Activated B cell treated with CpG ODN at 0.5 μM for 24 hours (primary cell): Measurements from ENCODE around the gene CRACR2B. TPM values are rescaled to one million over a fixed set of nuclear protein-coding genes. Genes with fewer than 3 reads are reported as not detected.

Source experiments
- ATAC-seq: fragments of 200-7000 bp; cut with Tn5 transposase; one replicate; pipeline ENCODE4 v1.10.0; 2021; ENCODE audit warnings: low read depth, mild to moderate bottlenecking, moderate library complexity
- CTCF ChIA-PET: fragments of 350-600 bp; sonication (Branson Sonifier 250); formaldehyde crosslinking; loops from one replicate; lab custom pipeline; 2021; ENCODE audit warnings: antibody characterized with exemption; lab: Charles Lee
- POLR2A ChIA-PET: fragments of 350-600 bp; sonication (Branson Sonifier 250); formaldehyde crosslinking; loops from one replicate; lab custom pipeline; 2021; ENCODE audit warnings: antibody characterized with exemption; lab: Charles Lee
- DNase-seq: peaks from one replicate; pipeline ENCODE4 v3.0.0; 2022
- H3K27ac Mint-ChIP-seq: one replicate; pipeline ENCODE4 v1.8.0; 2020; ENCODE audit warnings: mixed read lengths
- H3K27me3 Mint-ChIP-seq: one replicate; pipeline ENCODE4 v1.8.0; 2021; ENCODE audit warnings: mixed read lengths
- H3K36me3 Mint-ChIP-seq: one replicate; pipeline ENCODE4 v1.8.0; 2021; ENCODE audit warnings: low read depth, mixed read lengths
- H3K4me1 Mint-ChIP-seq: one replicate; pipeline ENCODE4 v1.8.0; 2021; ENCODE audit warnings: mixed read lengths
- H3K4me3 Mint-ChIP-seq: one replicate; pipeline ENCODE4 v1.8.0; 2020; ENCODE audit warnings: mild to moderate bottlenecking, mixed read lengths
- H3K9me3 Mint-ChIP-seq: one replicate; pipeline ENCODE4 v1.8.0; 2020; ENCODE audit warnings: mixed read lengths
- CTCF ChIP-seq: fragments of 200-600 bp; IDR thresholded peaks from one replicate; pipeline ENCODE4 v1.8.0; 2022; ENCODE audit warnings: antibody characterized with exemption, mild to moderate bottlenecking
- intact Hi-C: fragments of 100-400 bp; cut with micrococcal nuclease; formaldehyde crosslinking; loops from one replicate; pipeline ENCODE4 v1.15.1; 2024
- total RNA-seq: library from RNA; stranded (reverse); gene quantifications from 2 replicates; pipeline ENCODE4 v1.2.3, GENCODE V29; 2022

The CRACR2B gene
- total RNA-seq, 1 donor from 2014 or later: 4.5 TPM

DNA sequence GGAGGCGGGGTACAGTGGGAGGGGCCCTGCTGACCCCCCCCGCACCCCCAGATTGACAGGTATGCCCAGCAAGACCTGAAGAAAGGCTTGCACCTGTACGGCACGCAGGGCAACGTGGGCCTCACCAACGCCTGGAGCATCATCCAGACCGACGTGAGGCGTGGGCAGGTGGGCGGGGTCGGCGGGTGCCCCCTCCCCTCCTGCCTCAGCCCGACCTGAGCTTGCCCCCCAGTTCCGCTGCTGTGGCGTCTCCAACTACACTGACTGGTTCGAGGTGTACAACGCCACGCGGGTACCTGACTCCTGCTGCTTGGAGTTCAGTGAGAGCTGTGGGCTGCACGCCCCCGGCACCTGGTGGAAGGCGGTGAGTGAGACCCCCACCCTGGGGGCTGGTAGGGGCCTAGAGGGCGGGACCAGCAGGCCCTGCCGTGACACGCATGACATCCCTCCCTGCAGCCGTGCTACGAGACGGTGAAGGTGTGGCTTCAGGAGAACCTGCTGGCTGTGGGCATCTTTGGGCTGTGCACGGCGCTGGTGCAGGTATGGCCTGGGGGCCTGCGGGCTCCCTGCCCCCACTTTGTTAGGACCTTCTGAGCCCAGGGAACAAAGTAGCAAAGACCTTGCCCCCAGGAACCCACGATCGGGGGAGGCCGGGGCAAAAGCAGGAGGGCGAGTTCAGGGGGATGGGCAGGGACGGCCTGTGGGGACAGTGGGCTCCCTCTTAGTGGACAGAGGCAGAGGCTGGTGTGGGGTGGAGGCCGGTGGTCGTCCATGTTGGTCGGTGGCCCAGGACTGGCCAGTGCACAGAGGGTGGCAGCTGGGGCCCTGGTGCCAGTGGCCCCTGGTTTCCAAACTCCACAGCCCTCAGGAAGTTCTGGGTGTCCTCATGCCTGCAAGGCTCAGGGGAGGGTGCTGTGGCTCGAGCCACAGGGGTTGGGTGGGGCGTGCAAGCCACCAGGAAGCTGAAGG lies 38.0 kb downstream of the CRACR2B start:
- H3K36me3 Mint-ChIP-seq: peaks cover 4% of the 10 kb centered on the region
- DNase-seq (no peak), ATAC-seq (no peak)
- ChIA-PET POLR2A (no interaction called here), CTCF (no interaction called here)
- H3K27ac Mint-ChIP-seq: no peak overlapping the region
- H3K4me1 Mint-ChIP-seq: no peaks in the 10 kb centered on the region
- no peaks in the 10 kb centered on the region for H3K9me3 Mint-ChIP-seq
- no peaks in the 10 kb centered on the region for H3K27me3 Mint-ChIP-seq
- H3K4me3 Mint-ChIP-seq: no peak overlapping the region
- no peak for TF ChIP-seq CTCF
- intact Hi-C loops: loop anchor here (10.0 kb wide), 1 partner anchor 619 kb away; the partner anchor contains the start of gene MOB2

GRCh38 chr11:866481-866880 lies 38.8 kb downstream of the CRACR2B start:
- no peak for TF ChIP-seq CTCF
- H3K4me1 Mint-ChIP-seq: no peaks in the 10 kb centered on the region
- ChIA-PET POLR2A (no interaction called here), CTCF (no interaction called here)
- no peaks in the 10 kb centered on the region for H3K27me3 Mint-ChIP-seq
- H3K9me3 Mint-ChIP-seq: no peaks in the 10 kb centered on the region
- DNase-seq (no peak), ATAC-seq (no peak)
- H3K27ac Mint-ChIP-seq: no peak overlapping the region
- H3K36me3 Mint-ChIP-seq: peaks cover 4% of the 10 kb centered on the region
- intact Hi-C loops: loop anchor here (10.0 kb wide), 1 partner anchor 618 kb away; the partner anchor contains the start of gene MOB2
- no peak overlapping the region for H3K4me3 Mint-ChIP-seq

GRCh38 chr11:867856-868358 lies 40.2 kb downstream of the CRACR2B start:
- TF ChIP-seq CTCF: no peak
- Mint-ChIP-seq H3K9me3 (no peaks in the 10 kb centered on the region), H3K36me3 (peaks cover 4% of the 10 kb centered on the region), H3K4me1 (no peaks in the 10 kb centered on the region), H3K27me3 (no peaks in the 10 kb centered on the region), H3K27ac (no peak overlapping the region), H3K4me3 (no peak overlapping the region)
- ATAC-seq (no peak), DNase-seq (no peak)
- ChIA-PET POLR2A (interaction anchor here (0.6 kb wide), 1 partner anchor 178 kb away, joined by 3 read pairs; no protein-coding TSS in a partner anchor), CTCF (no interaction called here)
- intact Hi-C loops: loop anchor here (10.0 kb wide), 1 partner anchor 617 kb away; the partner anchor contains the start of gene MOB2

GRCh38 chr11:868394-868793 lies 40.7 kb downstream of the CRACR2B start:
- intact Hi-C loops: loop anchor here (10.0 kb wide), 1 partner anchor 616 kb away; the partner anchor contains the start of gene MOB2
- Mint-ChIP-seq H3K4me3 (no peak overlapping the region), H3K27me3 (no peaks in the 10 kb centered on the region), H3K27ac (no peak overlapping the region), H3K9me3 (no peaks in the 10 kb centered on the region), H3K4me1 (no peaks in the 10 kb centered on the region), H3K36me3 (peaks cover 4% of the 10 kb centered on the region)
- ChIA-PET POLR2A (interaction anchor here (0.6 kb wide), 1 partner anchor 11 kb away, joined by 5 read pairs; no protein-coding TSS in a partner anchor), CTCF (no interaction called here)
- ATAC-seq: no peak
- no peak for DNase-seq
- TF ChIP-seq CTCF: no peak

- no peak for TF ChIP-seq CTCF
- Mint-ChIP-seq H3K9me3 (no peaks in the 10 kb centered on the region), H3K4me3 (no peak overlapping the region), H3K27ac (no peak overlapping the region), H3K27me3 (no peaks in the 10 kb centered on the region), H3K36me3 (peaks cover 8% of the 10 kb centered on the region), H3K4me1 (no peaks in the 10 kb centered on the region)
- ATAC-seq: no peak
- POLR2A ChIA-PET: interaction anchor here (0.6 kb wide), 1 partner anchor 12 kb away, joined by 5 read pairs; no protein-coding TSS in a partner anchor
- DNase-seq: no peak
- intact Hi-C loops: loop anchor here (10.0 kb wide), 1 partner anchor 616 kb away; the partner anchor contains the start of gene MOB2
- CTCF ChIA-PET: no interaction called here
These were observed 41.1 kb downstream of the CRACR2B start for GRCh38 chr11:868802-869201.
